HS-27A (cell line): ENCODE data around the gene ATP6V0A1.
"Not testable (repeated sequence)": the region's sequence is repeated elsewhere in the genome, so short reads cannot be mapped to it uniquely, and the experiment has no call there.

Experiments
- DNase-seq: peaks from one replicate; pipeline ENCODE4 v3.0.0-alpha.2; 2012; ENCODE audit warnings: low read depth, missing footprints

The ATP6V0A1 gene

DNA sequence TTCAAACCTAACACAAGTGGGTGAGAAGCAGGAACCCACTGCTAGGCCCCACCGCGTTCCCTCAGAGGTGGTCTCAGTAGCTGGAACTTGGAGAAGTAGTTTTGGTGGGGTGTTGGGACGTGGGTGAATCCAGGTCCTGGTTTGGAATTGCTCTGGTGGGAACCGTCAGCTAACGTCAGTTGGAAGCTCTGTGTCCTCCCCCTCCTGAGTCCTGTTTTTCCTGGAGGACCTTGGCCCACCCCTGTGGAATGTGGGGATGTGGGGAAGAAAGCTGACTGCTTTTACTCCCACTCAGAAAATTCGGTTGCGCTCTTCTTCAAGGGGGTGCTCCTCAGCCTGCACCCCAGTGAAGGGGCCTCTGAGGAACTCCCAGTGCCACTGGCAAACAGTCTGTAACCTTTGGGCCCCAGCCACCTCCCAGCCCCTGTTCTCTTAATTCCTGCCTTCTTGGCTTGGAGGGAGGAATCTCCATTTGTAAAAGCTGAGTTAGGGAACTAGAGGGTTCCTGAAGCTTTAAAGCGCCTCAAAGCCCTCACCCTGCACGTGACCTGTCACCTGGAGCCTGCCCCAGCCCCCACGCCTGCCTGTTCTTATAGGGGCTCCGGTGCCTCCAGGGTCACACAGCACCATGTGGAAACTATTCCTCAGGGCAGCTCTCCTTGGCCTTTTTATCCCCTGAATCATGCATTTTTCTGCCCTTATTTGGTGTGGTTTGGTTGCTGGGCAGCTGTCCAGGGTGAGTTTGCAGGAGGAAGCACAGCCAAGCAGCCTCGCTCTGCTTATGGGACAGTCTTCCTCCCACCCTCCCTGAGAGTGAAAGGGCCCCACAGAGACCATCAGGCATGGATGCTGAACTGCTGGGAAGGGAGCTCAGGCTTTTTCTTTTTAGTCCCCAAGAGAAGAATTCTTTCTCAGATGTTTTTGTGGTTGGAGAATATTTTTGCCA, 61.1 kb downstream of the ATP6V0A1 start:
- DNase-seq, result peak; percentile 92

- no peak for DNase-seq
These were observed 61.9 kb downstream of the ATP6V0A1 start for GRCh38 chr17:42520540-42520951.

GRCh38 chr17:42521036-42521435, 62.4 kb downstream of the ATP6V0A1 start:
- DNase-seq, result no peak

GRCh38 chr17:42521666-42522262, 63.1 kb downstream of the ATP6V0A1 start:
- DNase-seq, result no peak

- DNase-seq, result no peak
These were observed 63.6 kb downstream of the ATP6V0A1 start for GRCh38 chr17:42522263-42522790.

DNA sequence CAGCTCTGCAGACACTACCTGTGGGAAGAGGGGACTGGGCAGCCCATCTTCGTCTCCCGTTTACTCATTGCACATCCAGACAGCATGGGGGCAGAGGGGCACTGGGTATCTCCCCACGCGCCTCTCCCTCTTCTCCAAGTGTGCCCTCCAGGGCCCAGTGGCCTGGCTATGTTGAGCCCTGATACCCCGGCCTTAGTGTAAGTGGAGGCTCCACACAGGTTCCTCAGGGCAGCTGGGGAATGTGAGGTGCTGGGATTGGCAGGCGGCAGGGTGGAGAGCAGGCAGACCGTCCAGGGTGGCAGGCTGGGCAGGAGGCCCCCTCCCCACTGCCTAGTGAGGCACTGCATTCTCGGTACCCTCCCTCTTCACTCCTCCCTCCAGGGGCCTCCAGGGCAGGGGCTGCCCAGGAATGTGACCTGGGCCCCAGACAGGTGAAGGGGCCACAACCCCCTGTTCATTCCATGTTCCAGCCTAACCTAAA, 64.2 kb downstream of the ATP6V0A1 start:
- no peak for DNase-seq

GRCh38 chr17:42525221-42525620, 66.5 kb downstream of the ATP6V0A1 start:
- DNase-seq, result no peak

DNA sequence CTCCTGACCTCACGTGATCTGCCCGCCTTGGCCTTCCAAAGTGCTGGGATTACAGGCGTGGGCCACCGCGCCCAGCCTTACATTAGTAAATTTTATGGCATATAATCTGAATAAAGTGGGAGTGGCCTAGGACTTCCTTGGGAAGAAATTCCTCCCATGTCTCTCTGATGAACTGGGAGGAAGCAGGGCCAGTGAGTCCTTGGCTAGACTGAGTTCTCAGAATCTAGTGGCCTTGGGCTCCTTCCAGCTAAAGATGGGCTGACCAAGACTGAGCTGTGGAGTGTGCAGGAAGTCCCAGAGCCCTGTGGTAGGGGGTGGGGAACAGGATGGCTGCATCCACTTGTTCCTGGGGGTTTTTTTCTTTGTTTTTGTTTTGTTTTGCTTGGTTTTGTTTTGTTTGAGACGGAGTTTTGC, 67.4 kb downstream of the ATP6V0A1 start:
- no peak for DNase-seq

- no peak for DNase-seq
These were observed 69.3 kb downstream of the ATP6V0A1 start for GRCh38 chr17:42527932-42528331.

GRCh38 chr17:42529061-42529460, 70.4 kb downstream of the ATP6V0A1 start:
- DNase-seq, result no peak

DNA sequence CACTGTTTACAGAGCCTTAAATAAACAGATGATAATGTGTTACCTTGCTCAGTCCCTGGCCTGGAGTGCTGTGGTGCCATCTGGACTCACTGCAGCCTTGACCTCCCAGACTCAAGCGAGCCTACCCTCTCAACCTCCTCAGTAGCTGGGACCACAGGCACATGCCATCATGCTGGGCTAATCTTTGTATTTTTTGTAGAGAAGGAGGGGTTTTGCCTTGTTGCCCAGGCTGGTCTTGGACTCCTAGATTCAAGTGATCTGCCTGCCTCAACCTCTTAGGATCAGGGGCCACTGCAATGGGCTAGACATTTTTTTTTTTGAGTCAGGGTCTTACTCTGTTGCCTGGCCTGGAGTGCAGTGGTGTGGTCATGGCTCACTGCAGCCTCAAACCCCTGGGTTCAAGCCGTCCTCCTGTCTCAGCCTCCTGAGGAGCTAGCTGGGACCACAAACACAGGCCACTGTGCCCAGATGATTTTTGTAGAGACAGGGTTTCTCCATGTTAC, 72.3 kb downstream of the ATP6V0A1 start:
- no peak for DNase-seq

GRCh38 chr17:42531455-42532354, 73.0 kb downstream of the ATP6V0A1 start:
- DNase-seq, result no peak

DNA sequence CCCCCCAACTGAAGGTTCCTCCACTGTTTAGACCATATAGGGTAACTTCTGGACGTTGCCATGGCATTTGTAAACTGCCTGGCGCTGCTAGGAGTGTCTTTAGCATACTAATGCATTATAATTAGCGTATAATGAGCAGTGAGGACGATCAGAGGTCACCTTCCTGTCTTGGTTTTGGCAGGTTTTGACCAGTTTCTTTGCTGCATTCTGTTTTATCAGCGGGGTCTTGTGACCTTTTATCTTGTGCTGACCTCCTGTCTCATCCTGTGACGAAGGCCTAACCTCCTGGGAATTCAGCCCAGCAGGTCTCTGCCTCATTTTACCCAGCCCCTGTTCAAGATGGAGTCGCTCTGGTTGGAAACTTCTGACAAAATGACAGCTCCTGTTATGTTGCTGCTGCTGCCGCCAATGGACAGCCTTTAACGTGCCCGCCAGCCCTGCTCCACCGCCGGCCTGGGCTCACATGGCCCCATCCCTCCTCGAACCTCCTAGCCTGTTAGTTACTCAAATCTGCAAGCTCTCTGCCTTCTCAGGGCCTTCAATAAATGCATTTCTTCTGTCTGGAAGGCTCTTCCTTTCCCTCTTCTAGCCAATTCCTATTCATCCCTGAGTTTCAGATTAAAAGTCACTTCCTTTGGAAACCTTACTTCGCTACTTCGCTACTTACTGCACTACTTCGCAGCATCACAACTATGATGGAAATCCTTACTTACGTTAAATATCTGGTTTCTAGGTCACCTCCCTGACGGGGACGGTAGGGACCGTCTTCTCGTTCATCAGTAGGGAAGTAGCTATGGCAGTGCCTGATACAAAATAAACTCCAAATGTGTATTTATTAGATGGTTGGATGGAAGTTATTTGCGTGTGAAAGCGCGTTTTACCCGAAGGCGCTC, 76.7 kb downstream of the ATP6V0A1 start:
- DNase-seq, result no peak

DNA sequence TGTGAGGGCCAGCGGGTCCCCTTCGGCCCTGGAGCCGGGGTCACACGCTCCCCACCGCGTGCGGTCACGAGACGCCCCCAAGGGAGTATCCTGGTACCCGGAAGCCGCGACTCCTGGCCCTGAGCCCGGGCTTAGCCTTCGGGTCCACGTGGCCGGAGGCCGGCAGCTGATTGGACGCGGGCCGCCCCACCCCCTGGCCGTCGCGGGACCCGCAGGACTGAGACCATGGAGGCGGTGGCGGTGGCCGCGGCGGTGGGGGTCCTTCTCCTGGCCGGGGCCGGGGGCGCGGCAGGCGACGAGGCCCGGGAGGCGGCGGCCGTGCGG, 77.3 kb downstream of the ATP6V0A1 start, which contains the start of gene NAGLU:
TSS of gene NAGLU (plus strand) at position 194 of the 324 bp plus-strand sequence. CDS start at position 226, 32 bp downstream.
- no peak for DNase-seq

- no peak for DNase-seq
These were observed 77.9 kb downstream of the ATP6V0A1 start for GRCh38 chr17:42536372-42537155.

GRCh38 chr17:42537156-42537805, 78.6 kb downstream of the ATP6V0A1 start:
- DNase-seq, result no peak

GRCh38 chr17:42537826-42538451, 79.3 kb downstream of the ATP6V0A1 start:
- DNase-seq, result no peak

DNA sequence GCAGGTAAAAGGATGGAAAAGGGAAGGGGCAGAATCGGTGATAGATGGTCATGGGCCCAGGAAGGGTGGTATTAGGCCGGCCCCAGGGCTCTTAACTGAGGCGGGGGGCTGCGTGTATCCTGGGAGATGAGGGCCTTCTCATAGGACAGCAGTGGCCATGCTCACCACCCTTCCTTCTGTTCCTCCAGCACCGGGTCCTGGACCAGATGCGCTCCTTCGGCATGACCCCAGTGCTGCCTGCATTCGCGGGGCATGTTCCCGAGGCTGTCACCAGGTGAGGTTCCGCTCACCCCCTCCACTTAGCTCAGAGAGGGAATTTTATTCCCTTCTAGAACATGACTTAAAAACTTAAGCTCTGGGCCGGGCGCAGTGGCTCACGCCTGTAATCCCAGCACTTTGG, 79.8 kb downstream of the ATP6V0A1 start:
- DNase-seq, result no peak

- DNase-seq, result not testable (repeated sequence)
These were observed 81.9 kb downstream of the ATP6V0A1 start for GRCh38 chr17:42540558-42540957.
